Skeletal muscle tissue (tissue), 4 donors: ENCODE measurements around the gene ATP2C1. TPM values are rescaled to one million over a fixed set of nuclear protein-coding genes. Genes with fewer than 3 reads are reported as not detected.

Experiments used
- H3K27ac ChIP-seq: one replicate; pipeline ENCODE4 v1.7.0; 2013; ENCODE audit warnings: mild to moderate bottlenecking, low read depth, low read length, inconsistent platforms
- H3K27me3 ChIP-seq, 3 donors: one replicate each; pipeline ENCODE4 v1.7.0; 2013; ENCODE audit warnings: low read length in 3 of 3; ENCODE audit not compliant: control insufficient read depth in 3 of 3, insufficient read depth in 3 of 3
- H3K36me3 ChIP-seq, 3 donors: one replicate each; pipeline ENCODE4 v1.7.0; 2013; ENCODE audit warnings: low read length in 3 of 3; ENCODE audit not compliant: control insufficient read depth in 3 of 3, insufficient read depth in 3 of 3
- H3K4me1 ChIP-seq, 3 donors: one replicate each; pipeline ENCODE4 v1.7.0; 2013; ENCODE audit warnings: low read length in 3 of 3, mild to moderate bottlenecking in 3 of 3; ENCODE audit not compliant: control insufficient read depth in 3 of 3, insufficient read depth in 3 of 3
- H3K4me3 ChIP-seq, 3 donors: one replicate each; pipeline ENCODE4 v1.7.0; 2013; ENCODE audit warnings: low read length in 3 of 3
- H3K9ac ChIP-seq, 3 donors: one replicate each; pipeline ENCODE4 v1.7.0; 2013; ENCODE audit warnings: low read length in 3 of 3, mild to moderate bottlenecking in 3 of 3, moderate library complexity in 2 of 3, low read depth in 1 of 3
- H3K9me3 ChIP-seq, 3 donors: one replicate each; pipeline ENCODE4 v1.7.0; 2013; ENCODE audit warnings: low read length in 3 of 3; ENCODE audit not compliant: control insufficient read depth in 3 of 3
- total RNA-seq: library from RNA; depleted of rRNA; stranded (reverse); fragments of >200 nt; gene quantifications from one replicate; pipeline ENCODE4 v1.2.3, GENCODE V29; 2014
- donor health status: Osteomylitis.

The ATP2C1 gene
- total RNA-seq, 1 donor from 2014 or later = 106 TPM

GRCh38 chr3:130894130-130894985 is 474 bp downstream of the ATP2C1 start:
- Histone ChIP-seq H3K9ac (peak overlapping the region; percentile 77 to 99 (median 96)), H3K4me1 (peaks cover 6 to 13% (median 12%) of the 10 kb centered on the region in 3 donors), H3K9me3 (no peaks in the 10 kb centered on the region), H3K4me3 (peak overlapping the region; percentile 84 to 99 (median 94)), H3K27ac (peak overlapping the region; percentile 98), H3K36me3 (no peaks in the 10 kb centered on the region), H3K27me3 (no peaks in the 10 kb centered on the region)

- no peaks in the 10 kb centered on the region for H3K27me3 ChIP-seq
- peak overlapping the region; percentile 84 to 99 (median 94) for H3K4me3 ChIP-seq
- no peaks in the 10 kb centered on the region for H3K36me3 ChIP-seq
- peaks cover 6 to 13% (median 12%) of the 10 kb centered on the region in 3 donors for H3K4me1 ChIP-seq
- no peak overlapping the region for H3K27ac ChIP-seq
- peak overlapping the region; percentile 77 to 99 (median 96) for H3K9ac ChIP-seq
- H3K9me3 ChIP-seq = no peaks in the 10 kb centered on the region
These were observed 1.0 kb downstream of the ATP2C1 start for GRCh38 chr3:130894986-130895280.

GRCh38 chr3:130895690-130896488 is 2.0 kb downstream of the ATP2C1 start:
- Histone ChIP-seq H3K4me1 (peaks cover 7 to 13% (median 12%) of the 10 kb centered on the region in 3 donors), H3K4me3 (no peak overlapping the region), H3K9me3 (no peaks in the 10 kb centered on the region), H3K36me3 (no peaks in the 10 kb centered on the region), H3K9ac (no peak overlapping the region), H3K27me3 (no peaks in the 10 kb centered on the region), H3K27ac (no peak overlapping the region)

- Histone ChIP-seq H3K27ac (no peak overlapping the region), H3K4me1 (peaks cover 10 to 17% (median 12%) of the 10 kb centered on the region in 3 donors), H3K9ac (no peak overlapping the region), H3K4me3 (no peak overlapping the region), H3K9me3 (no peaks in the 10 kb centered on the region), H3K27me3 (no peaks in the 10 kb centered on the region), H3K36me3 (no peaks in the 10 kb centered on the region)
These were observed 3.4 kb downstream of the ATP2C1 start for GRCh38 chr3:130897316-130897715.

GRCh38 chr3:130900959-130901358 is 7.1 kb downstream of the ATP2C1 start:
- H3K27ac ChIP-seq = no peak overlapping the region
- no peaks in the 10 kb centered on the region for H3K36me3 ChIP-seq
- no peaks in the 10 kb centered on the region for H3K9me3 ChIP-seq
- H3K4me3 ChIP-seq = no peak overlapping the region
- H3K4me1 ChIP-seq = peaks cover 3 to 19% (median 14%) of the 10 kb centered on the region in 3 donors
- no peaks in the 10 kb centered on the region for H3K27me3 ChIP-seq
- no peak overlapping the region for H3K9ac ChIP-seq

GRCh38 chr3:130901463-130902204 is 7.8 kb downstream of the ATP2C1 start:
- Histone ChIP-seq H3K27ac (no peak overlapping the region), H3K4me1 (peaks cover 7 to 18% (median 17%) of the 10 kb centered on the region in 3 donors), H3K36me3 (no peaks in the 10 kb centered on the region), H3K27me3 (no peaks in the 10 kb centered on the region), H3K9ac (no peak overlapping the region), H3K4me3 (no peak overlapping the region), H3K9me3 (no peaks in the 10 kb centered on the region)

- Histone ChIP-seq H3K4me1 (peaks cover 7 to 16% (median 13%) of the 10 kb centered on the region in 3 donors), H3K4me3 (no peak overlapping the region), H3K36me3 (no peaks in the 10 kb centered on the region), H3K9me3 (no peaks in the 10 kb centered on the region), H3K27me3 (no peaks in the 10 kb centered on the region), H3K27ac (no peak overlapping the region), H3K9ac (no peak overlapping the region)
These were observed 9.6 kb downstream of the ATP2C1 start for GRCh38 chr3:130903412-130903908.

- H3K36me3 ChIP-seq = no peaks in the 10 kb centered on the region
- H3K9ac ChIP-seq = no peak overlapping the region
- no peak overlapping the region for H3K4me3 ChIP-seq
- H3K4me1 ChIP-seq = peaks cover 7 to 16% (median 13%) of the 10 kb centered on the region in 3 donors
- H3K9me3 ChIP-seq = no peaks in the 10 kb centered on the region
- no peak overlapping the region for H3K27ac ChIP-seq
- no peaks in the 10 kb centered on the region for H3K27me3 ChIP-seq
These were observed 10.6 kb downstream of the ATP2C1 start for GRCh38 chr3:130904491-130904890.

- Histone ChIP-seq H3K9me3 (no peaks in the 10 kb centered on the region), H3K9ac (peak overlapping the region in 2 of 3 donors; percentile 11 to 44), H3K4me3 (peak overlapping the region in 1 of 3 donors; percentile 7), H3K27ac (peak overlapping the region; percentile 16), H3K4me1 (peaks cover 7 to 16% (median 13%) of the 10 kb centered on the region in 3 donors), H3K36me3 (no peaks in the 10 kb centered on the region), H3K27me3 (no peaks in the 10 kb centered on the region)
These were observed 11.7 kb downstream of the ATP2C1 start for GRCh38 chr3:130905551-130905950.
